Hepatocyte (in vitro differentiated cells): ENCODE data around the gene VSIR.

Experiments
- EZH2 ChIP-seq: fragments of 200-600 bp; sonication (generic); IDR thresholded peaks from 2 replicates; pipeline ENCODE4 v1.6.1; 2016; ENCODE audit warnings: antibody characterized with exemption, mild to moderate bottlenecking, borderline replicate concordance
- EZH2phosphoT487 ChIP-seq: fragments of 200-600 bp; sonication (generic); IDR thresholded peaks from one replicate; pipeline ENCODE4 v1.6.1; 2018; ENCODE audit warnings: antibody characterized with exemption, mild to moderate bottlenecking, low read depth, moderate library complexity; ENCODE audit not compliant: unreplicated experiment, severe bottlenecking
- TF ChIP-seq, protein P1 (sequence below): fragments of 200-600 bp; sonication (generic); IDR thresholded peaks from 2 replicates; pipeline ENCODE4 v1.5.1; 2016; ENCODE audit warnings: antibody characterized with exemption, mild to moderate bottlenecking; ENCODE audit not compliant: poor library complexity

- TF ChIP-seq, protein P1, sequence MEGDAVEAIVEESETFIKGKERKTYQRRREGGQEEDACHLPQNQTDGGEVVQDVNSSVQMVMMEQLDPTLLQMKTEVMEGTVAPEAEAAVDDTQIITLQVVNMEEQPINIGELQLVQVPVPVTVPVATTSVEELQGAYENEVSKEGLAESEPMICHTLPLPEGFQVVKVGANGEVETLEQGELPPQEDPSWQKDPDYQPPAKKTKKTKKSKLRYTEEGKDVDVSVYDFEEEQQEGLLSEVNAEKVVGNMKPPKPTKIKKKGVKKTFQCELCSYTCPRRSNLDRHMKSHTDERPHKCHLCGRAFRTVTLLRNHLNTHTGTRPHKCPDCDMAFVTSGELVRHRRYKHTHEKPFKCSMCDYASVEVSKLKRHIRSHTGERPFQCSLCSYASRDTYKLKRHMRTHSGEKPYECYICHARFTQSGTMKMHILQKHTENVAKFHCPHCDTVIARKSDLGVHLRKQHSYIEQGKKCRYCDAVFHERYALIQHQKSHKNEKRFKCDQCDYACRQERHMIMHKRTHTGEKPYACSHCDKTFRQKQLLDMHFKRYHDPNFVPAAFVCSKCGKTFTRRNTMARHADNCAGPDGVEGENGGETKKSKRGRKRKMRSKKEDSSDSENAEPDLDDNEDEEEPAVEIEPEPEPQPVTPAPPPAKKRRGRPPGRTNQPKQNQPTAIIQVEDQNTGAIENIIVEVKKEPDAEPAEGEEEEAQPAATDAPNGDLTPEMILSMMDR: no peak
- TF ChIP-seq EZH2 (no peak), EZH2phosphoT487 (no peak)
Observed at GRCh38 chr10:71774916-71775702, 1.8 kb upstream of the VSIR start.
